Kasumi-1 (cell line): ENCODE measurements around the gene MED8.

Experiments used
- DNase-seq, 2 experiments: peaks; one replicate each; lab custom pipeline; 2025; lab: John Stamatoyannopoulos, UW

MED8 gene

GRCh38 chr1:43358746-43359693, 30.6 kb downstream of the MED8 start, which contains the start of gene CDC20:
TSS of gene CDC20 (plus strand) at chr1:43358981. CDS start at chr1:43359216, 235 bp downstream.
- peak; percentile 99 for DNase-seq

DNA sequence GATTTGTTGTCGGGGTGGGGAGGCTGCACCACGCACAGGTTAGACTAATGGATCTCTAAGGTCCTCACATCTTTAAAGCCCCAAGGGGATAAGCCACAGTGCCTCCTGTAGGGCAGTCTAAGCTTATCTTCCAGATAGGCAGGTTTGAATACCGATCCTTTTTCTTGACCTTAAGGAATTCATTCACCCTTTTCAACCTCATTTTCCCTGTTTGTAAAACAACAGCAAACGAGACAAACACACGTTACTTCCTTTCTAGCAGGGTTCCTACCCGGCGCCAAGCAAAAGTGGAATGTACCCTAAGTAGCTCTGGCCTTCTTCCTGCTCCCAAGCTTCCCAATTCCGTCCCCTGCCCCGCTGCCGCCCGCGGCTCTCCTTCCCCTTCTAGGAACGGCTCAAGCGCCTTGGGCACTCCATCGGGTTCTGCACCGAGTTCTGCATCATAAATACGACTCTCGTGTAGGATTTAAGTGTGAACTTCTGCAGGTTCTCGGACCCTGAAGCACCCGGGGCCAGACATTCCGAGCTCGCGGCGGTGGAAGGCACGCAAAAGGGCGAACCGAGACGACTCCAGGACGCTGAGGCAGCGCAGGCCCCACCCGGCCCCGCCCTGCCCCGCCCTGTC, 31.4 kb downstream of the MED8 start:
- peak; percentile 65 to 76 for DNase-seq

- DNase-seq, result no peak
Measured at GRCh38 chr1:43357251-43357650, 32.3 kb downstream of the MED8 start.

- DNase-seq, result no peak
Measured at GRCh38 chr1:43354936-43355335, 34.7 kb downstream of the MED8 start.

- DNase-seq, result no peak
Measured at GRCh38 chr1:43354471-43354870, 35.1 kb downstream of the MED8 start.

DNA sequence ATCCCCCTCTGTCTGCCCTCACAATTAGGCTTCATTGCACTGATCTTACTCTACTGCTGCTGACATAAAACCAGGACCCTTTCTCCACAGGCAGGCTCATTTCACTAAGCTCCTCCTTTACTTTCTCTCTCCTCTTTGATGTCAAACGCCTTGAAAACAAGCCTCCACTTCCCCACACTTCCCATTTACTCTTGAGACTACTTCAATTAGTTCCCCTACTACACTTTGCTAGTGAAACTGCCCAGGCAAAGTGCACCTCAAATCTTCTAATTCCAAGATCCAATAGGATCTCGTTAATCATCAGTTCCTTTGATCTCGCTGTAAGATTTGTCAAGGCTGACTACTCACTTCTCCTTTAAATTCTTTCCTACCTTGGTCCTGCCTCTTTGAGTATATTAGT, 36.7 kb downstream of the MED8 start:
- DNase-seq, result no peak

DNA sequence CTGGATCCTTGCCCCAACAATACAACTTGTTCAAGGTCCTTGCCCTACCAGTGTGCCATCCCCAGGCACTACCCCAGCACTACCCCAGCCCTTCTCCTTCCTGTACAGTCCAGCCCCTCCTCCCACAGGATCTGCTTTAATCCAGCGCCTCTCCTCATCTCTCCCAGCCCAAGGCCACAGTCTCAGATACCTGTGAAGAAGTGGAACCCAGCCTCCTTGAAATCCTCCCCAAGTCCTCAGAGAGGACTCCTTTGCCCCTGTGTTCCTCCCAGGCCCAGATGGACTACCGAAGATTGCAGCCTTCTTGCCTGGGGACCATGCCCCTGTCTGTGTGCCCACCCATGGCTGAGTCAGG, 37.3 kb downstream of the MED8 start:
- DNase-seq, result no peak

GRCh38 chr1:43351421-43352350, 37.9 kb downstream of the MED8 start:
- DNase-seq, result no peak

- DNase-seq, result no peak
Measured at GRCh38 chr1:43350976-43351375, 38.6 kb downstream of the MED8 start.

GRCh38 chr1:43349594-43350306, 39.9 kb downstream of the MED8 start:
- DNase-seq, result no peak

GRCh38 chr1:43348809-43349593, 40.6 kb downstream of the MED8 start:
- DNase-seq, result no peak

- DNase-seq, result no peak
Measured at GRCh38 chr1:43348343-43348808, 41.2 kb downstream of the MED8 start.

- DNase-seq, result no peak
Measured at GRCh38 chr1:43346636-43347035, 43.0 kb downstream of the MED8 start.

DNA sequence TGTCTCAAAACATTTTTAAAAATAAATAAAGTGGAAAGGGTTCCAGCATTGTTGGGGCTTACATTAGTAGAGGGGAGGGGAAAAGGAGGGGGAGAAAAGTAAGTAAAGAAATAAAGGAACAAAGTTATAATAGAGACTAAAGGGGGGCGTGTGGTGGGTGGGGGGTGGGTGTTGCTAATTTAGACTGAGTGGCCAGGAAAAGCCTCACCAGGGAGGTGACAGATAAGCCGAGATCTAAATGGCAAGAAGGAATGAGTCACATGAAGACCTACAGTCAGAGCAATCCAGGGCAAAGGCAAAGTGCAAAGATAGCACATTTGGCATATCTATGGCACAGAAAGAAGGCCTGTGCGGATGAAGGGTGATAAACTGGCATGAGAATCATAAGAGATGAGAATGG, 44.5 kb downstream of the MED8 start:
- no peak for DNase-seq

DNA sequence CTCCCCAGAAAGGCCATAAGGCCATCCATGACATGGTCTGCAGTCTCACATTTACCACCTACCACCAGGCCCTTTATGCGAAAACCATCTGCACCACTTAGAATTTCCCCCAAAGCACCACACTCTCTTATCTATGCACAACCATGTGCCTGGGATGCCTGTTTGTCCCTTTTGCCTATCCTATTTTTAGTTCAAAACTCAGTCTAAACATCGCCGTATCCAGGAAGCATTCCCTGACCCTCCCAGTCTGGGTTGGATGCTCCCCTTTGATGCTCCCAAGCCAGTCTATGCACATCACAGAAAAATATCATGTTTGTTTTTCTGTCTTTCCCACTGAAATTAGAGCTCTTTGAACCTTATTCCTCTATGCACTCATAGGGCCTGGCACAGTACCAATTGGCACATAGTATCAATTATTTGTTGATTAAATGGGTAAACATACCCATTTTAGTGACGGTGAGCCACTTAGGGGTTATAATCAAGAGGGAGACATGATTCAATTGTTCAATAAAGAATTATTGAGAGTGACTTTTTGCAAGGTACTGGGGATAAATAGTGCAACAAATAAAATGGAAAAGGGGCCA, 45.2 kb downstream of the MED8 start:
- no peak for DNase-seq

GRCh38 chr1:43340559-43340958, 49.0 kb downstream of the MED8 start:
- no peak for DNase-seq

DNA sequence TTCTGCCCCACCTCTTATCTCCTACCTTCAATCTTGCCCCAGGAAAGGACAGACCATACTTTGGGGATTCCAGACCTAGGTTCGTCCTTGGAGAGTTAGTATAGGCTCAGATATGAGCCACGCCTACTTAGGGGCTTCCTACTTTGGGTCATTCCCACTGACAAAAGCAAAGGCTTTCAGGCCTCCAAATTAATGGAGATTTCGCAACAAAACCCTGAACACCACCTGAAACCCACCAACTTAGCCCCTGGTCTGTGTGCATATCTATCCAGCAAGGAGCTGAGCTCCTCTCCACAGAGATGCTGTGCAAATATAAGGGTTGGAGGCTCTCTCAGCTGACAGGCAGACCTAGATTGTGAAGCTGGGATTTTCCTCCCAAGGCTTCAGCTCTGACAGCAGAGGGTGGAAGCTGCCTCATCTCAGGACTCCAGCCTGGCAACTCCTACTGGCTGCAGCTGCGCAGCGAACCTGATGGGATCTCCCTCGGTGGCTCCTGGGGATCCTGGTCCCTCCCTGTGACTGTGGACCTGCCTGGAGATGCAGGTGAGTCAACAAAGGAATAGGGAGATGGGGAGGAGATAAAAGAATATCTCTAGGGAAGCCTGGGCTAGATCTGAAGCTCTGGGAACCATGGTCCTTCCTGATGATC, 49.9 kb downstream of the MED8 start:
- no peak for DNase-seq

DNA sequence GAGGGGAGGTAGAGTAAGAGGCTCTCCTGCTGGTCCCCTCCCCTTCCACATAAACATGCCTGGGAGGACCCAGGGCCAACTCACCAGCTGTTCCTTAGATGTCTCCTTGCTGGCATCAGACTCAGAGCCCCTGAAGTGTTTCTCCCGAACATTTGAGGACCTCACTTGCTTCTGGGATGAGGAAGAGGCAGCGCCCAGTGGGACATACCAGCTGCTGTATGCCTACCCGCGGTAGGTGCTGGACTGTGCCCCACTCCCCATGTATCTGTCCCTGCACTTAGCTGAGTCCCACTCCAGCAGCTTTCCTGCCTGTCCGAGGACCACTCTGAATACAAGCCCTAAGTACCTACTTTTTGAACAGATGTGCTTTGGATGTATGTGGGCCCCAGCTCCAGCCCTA, 51.6 kb downstream of the MED8 start:
- no peak for DNase-seq

DNA sequence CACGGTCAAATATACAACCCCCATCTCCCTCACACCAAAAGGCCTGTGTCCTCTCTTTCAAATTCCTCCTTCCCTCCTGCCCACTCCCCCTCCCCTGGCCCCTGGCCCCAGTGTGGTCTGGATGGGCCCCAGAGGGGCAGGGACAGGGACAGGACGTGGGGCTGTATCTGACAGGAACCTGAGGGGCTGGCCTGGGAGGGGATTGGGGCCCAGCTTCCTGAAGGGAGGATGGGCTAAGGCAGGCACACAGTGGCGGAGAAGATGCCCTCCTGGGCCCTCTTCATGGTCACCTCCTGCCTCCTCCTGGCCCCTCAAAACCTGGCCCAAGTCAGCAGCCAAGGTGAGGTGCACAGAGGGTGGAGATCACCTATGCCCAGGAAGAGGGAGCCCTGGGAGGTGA, 52.0 kb downstream of the MED8 start, which contains the start of gene MPL:
Gene MPL (plus strand): TSS at position 231 of the 400 bp plus-strand sequence. CDS start 31 bp downstream, at position 262.
- no peak for DNase-seq
